Fibroblast of lung (primary cell): ENCODE data around the gene RIPOR3. TPM values are rescaled to one million over a fixed set of nuclear protein-coding genes. Genes with fewer than 3 reads are reported as not detected.

ENCODE experiments used
- DNase-seq, 2 donors: peaks; one replicate each; pipeline versions ENCODE4 v3.0.0 to v3.0.0-alpha.2; 2010; ENCODE audit warnings: low read depth in 2 of 2
- H2AFZ ChIP-seq: 2 replicates; pipeline ENCODE4 v1.5.1; 2012; ENCODE audit warnings: low read length, control low read depth, inconsistent platforms
- H3K27ac ChIP-seq: 2 replicates; pipeline ENCODE4 v1.5.1; 2011; ENCODE audit warnings: low read length, control low read depth; ENCODE audit not compliant: insufficient read depth
- H3K27me3 ChIP-seq: 2 replicates; pipeline ENCODE4 v1.5.1; 2011; ENCODE audit warnings: mild to moderate bottlenecking, low read length; ENCODE audit not compliant: control insufficient read depth, insufficient read depth
- H3K36me3 ChIP-seq: 2 replicates; pipeline ENCODE4 v1.5.1; 2011; ENCODE audit warnings: low read length; ENCODE audit not compliant: control insufficient read depth, insufficient read depth
- H3K4me1 ChIP-seq: 2 replicates; pipeline ENCODE4 v1.5.1; 2011; ENCODE audit warnings: low read length; ENCODE audit not compliant: control insufficient read depth, insufficient read depth; ENCODE audit errors: extremely low read depth
- H3K4me2 ChIP-seq: 2 replicates; pipeline ENCODE4 v1.5.1; 2011; ENCODE audit warnings: low read length, control low read depth; ENCODE audit not compliant: insufficient read depth; ENCODE audit errors: extremely low read depth
- H3K4me3 ChIP-seq, 4 experiments: fragments of 200-600 bp in 1 of 4; sonication (generic) in 1 of 4; replicated peaks in 1 of 4; 2 replicates each; pipeline ENCODE4 v1.5.1; 2011 to 2016; ENCODE audit warnings: low read length in 4 of 4, low read depth in 3 of 4, mild to moderate bottlenecking in 3 of 4, control low read depth in 2 of 4, inconsistent platforms in 1 of 4, mixed read lengths in 1 of 4; ENCODE audit not compliant: insufficient read depth in 1 of 4; ENCODE audit errors: control extremely low read depth in 1 of 4
- H3K79me2 ChIP-seq: 2 replicates; pipeline ENCODE4 v1.5.1; 2012; ENCODE audit warnings: mild to moderate bottlenecking, low read length, inconsistent platforms; ENCODE audit not compliant: control insufficient read depth, insufficient read depth
- H3K9ac ChIP-seq: 2 replicates; pipeline ENCODE4 v1.5.1; 2011; ENCODE audit warnings: mild to moderate bottlenecking, low read length, control low read depth; ENCODE audit not compliant: insufficient read depth
- H3K9me3 ChIP-seq: 2 replicates; pipeline ENCODE4 v1.5.1; 2012; ENCODE audit warnings: low read depth, low read length; ENCODE audit not compliant: control insufficient read depth, insufficient read depth
- H4K20me1 ChIP-seq: 2 replicates; pipeline ENCODE4 v1.5.1; 2011; ENCODE audit warnings: low read length; ENCODE audit not compliant: control insufficient read depth, insufficient read depth; ENCODE audit errors: extremely low read depth
- EZH2 ChIP-seq: IDR thresholded peaks from 2 replicates; pipeline ENCODE4 v1.5.1; 2012; ENCODE audit warnings: low read length, control low read depth, mild to moderate bottlenecking; ENCODE audit errors: missing control alignments
- polyA plus RNA-seq, 2 donors: library from polyadenylated mRNA; depleted of rRNA in 1 of 2; stranded (reverse) in 1 of 2; unstranded in 1 of 2; fragments of >200 nt; gene quantifications; 2 replicates each; pipeline ENCODE4 v1.2.1, GENCODE V29; 2011 to 2012; ENCODE audit warnings: missing spikeins in 1 of 2
- total RNA-seq: library from RNA; depleted of rRNA; stranded (reverse); fragments of >200 nt; gene quantifications from 2 replicates; pipeline ENCODE4 v1.2.1, GENCODE V29; 2014
- TF ChIP-seq, protein P1 (sequence below), 2 donors: IDR thresholded peaks in 1 of 2; conservative IDR thresholded peaks in 1 of 2; 1 replicate in 1 of 2; 2 replicates in 1 of 2; pipeline ENCODE4 v1.5.1; 2011 to 2012; ENCODE audit warnings: low read length in 2 of 2, control low read depth in 1 of 2, inconsistent platforms in 1 of 2, low read depth in 1 of 2, mild to moderate bottlenecking in 1 of 2

Gene RIPOR3
- total and polyA plus RNA-seq, 2 donors (not counting 1 experiment from before 2014, with no cell fraction given), result 2.0 to 4.1 TPM

DNA sequence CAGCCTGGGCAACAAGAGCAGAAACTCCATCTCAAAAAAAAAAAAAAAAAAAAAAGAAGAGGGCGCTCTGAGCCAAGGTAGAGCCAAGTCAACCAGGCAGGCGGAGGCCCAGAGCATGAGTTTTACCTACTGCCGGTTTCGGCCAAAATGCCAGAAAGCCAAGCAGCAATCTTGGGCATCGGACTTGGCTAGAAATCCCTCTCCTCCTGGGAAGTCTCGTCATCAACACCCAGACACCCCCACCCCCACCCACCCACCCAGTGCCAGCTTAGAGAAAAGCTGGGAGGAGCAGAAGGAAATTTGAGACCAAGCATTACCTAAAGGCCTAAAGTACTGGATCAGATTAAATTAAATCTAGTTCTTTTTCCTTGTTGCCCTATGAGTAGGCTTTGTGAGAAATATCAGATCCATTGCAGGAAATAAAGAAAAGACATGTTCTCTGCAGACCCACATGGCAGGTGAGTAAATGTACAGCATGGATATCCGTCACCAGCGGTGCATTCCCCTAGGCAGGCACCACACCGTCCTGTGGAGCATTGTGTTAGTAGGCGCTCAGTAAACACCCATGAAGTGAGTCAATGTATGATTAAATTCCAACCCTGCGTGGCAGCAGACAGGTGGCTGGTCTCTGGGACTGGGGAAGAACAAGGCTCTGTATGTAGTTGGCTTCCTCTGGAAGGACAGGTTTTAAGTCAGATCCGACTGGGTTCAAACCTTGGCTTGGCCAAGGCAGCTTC lies 21.0 kb downstream of the RIPOR3 start:
- peak in 1 of 2 donors; percentile 40 for DNase-seq
- Histone ChIP-seq H4K20me1 (no peaks in the 10 kb centered on the region), H3K4me1 (no peaks in the 10 kb centered on the region), H3K27ac (no peak overlapping the region), H2AFZ (no peak overlapping the region), H3K4me3 (no peak overlapping the region), H3K36me3 (no peaks in the 10 kb centered on the region), H3K79me2 (no peaks in the 10 kb centered on the region), H3K9me3 (no peaks in the 10 kb centered on the region), H3K4me2 (no peak overlapping the region), H3K9ac (no peak overlapping the region), H3K27me3 (no peaks in the 10 kb centered on the region)
- TF ChIP-seq, protein P1, sequence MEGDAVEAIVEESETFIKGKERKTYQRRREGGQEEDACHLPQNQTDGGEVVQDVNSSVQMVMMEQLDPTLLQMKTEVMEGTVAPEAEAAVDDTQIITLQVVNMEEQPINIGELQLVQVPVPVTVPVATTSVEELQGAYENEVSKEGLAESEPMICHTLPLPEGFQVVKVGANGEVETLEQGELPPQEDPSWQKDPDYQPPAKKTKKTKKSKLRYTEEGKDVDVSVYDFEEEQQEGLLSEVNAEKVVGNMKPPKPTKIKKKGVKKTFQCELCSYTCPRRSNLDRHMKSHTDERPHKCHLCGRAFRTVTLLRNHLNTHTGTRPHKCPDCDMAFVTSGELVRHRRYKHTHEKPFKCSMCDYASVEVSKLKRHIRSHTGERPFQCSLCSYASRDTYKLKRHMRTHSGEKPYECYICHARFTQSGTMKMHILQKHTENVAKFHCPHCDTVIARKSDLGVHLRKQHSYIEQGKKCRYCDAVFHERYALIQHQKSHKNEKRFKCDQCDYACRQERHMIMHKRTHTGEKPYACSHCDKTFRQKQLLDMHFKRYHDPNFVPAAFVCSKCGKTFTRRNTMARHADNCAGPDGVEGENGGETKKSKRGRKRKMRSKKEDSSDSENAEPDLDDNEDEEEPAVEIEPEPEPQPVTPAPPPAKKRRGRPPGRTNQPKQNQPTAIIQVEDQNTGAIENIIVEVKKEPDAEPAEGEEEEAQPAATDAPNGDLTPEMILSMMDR (conservative IDR thresholded peaks at IDR 0.05 in 1 of 2, IDR thresholded peaks at IDR 0.05 in 1 of 2; ENCODE audit: low read depth in 1 of 2, low read length in 2 of 2), result no peak
- TF ChIP-seq EZH2, result no peak

DNA sequence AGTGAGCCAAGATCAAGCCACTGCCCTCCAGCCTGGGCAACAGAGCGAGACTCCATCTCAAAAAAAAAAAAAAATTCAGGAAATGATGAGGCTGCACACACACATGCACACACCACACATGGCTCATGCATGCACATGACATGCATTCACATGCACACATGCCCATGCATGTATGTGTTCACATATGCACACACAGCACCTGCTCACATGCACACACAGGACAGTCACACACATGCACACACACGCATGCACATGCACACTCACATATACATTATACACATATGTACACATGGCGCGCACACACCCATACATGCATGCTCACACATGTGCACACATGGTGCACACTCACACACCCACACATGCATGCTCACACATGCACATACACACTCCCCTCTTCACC lies 22.5 kb downstream of the RIPOR3 start:
- no peaks in the 10 kb centered on the region for H3K9me3 ChIP-seq
- no peak for DNase-seq
- no peak overlapping the region for H3K4me2 ChIP-seq
- no peak overlapping the region for H2AFZ ChIP-seq
- no peaks in the 10 kb centered on the region for H3K27me3 ChIP-seq
- H3K27ac ChIP-seq, result no peak overlapping the region
- no peak overlapping the region for H3K9ac ChIP-seq
- no peaks in the 10 kb centered on the region for H3K79me2 ChIP-seq
- no peaks in the 10 kb centered on the region for H4K20me1 ChIP-seq
- TF ChIP-seq EZH2, result no peak
- TF ChIP-seq, protein P1 (conservative IDR thresholded peaks at IDR 0.05 in 1 of 2, IDR thresholded peaks at IDR 0.05 in 1 of 2; ENCODE audit: low read depth in 1 of 2, low read length in 2 of 2), result no peak
- H3K36me3 ChIP-seq, result no peaks in the 10 kb centered on the region
- no peak overlapping the region for H3K4me3 ChIP-seq
- H3K4me1 ChIP-seq, result no peaks in the 10 kb centered on the region

DNA sequence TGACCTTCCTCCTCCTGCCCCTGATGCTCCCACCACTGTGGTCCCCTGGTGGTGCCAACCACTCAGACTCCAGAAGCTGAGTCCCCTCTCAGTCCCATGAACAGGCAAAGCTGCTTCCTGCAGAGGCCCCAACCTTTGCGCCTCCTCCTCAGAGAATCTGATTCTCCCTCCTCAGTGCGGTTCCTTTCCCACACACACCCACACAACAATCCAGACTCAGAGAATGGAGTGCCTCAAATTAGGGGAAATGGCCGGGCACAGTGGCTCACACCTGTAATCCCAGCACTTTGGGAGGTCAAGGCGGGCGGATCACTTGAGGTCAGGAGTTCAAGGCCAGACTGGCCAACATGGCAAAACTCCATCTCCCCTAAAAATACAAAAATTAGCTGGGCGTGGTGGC lies 23.0 kb downstream of the RIPOR3 start:
- no peaks in the 10 kb centered on the region for H3K27me3 ChIP-seq
- no peak overlapping the region for H3K4me3 ChIP-seq
- H3K9ac ChIP-seq, result no peak overlapping the region
- H4K20me1 ChIP-seq, result no peaks in the 10 kb centered on the region
- H2AFZ ChIP-seq, result no peak overlapping the region
- H3K36me3 ChIP-seq, result no peaks in the 10 kb centered on the region
- no peak for DNase-seq
- no peak overlapping the region for H3K27ac ChIP-seq
- H3K4me1 ChIP-seq, result no peaks in the 10 kb centered on the region
- no peaks in the 10 kb centered on the region for H3K79me2 ChIP-seq
- no peaks in the 10 kb centered on the region for H3K9me3 ChIP-seq
- no peak for TF ChIP-seq EZH2
- TF ChIP-seq, protein P1 (conservative IDR thresholded peaks at IDR 0.05 in 1 of 2, IDR thresholded peaks at IDR 0.05 in 1 of 2; ENCODE audit: low read depth in 1 of 2, low read length in 2 of 2), result no peak
- H3K4me2 ChIP-seq, result no peak overlapping the region
